HG03139 (cell line): ENCODE data around the gene LUZP2.

Experiments used
- ATAC-seq: cut with Tn5 transposase; IDR thresholded peaks from one replicate; pipeline ENCODE4 v1.9.1; 2021; ENCODE audit not compliant: unreplicated experiment

LUZP2 gene

GRCh38 chr11:24496736-24497725 is at the start of gene LUZP2:
LUZP2 (plus strand) TSS chr11:24497053.
- no peak for ATAC-seq

- no peak for ATAC-seq
Measured at GRCh38 chr11:24453129-24453718, 43.6 kb upstream of the LUZP2 start.

- no peak for ATAC-seq
Measured at GRCh38 chr11:24457985-24458384, 38.9 kb upstream of the LUZP2 start.

GRCh38 chr11:24470431-24470830 is 26.4 kb upstream of the LUZP2 start:
- ATAC-seq: no peak

- ATAC-seq: no peak
Measured at GRCh38 chr11:24471084-24471483, 25.8 kb upstream of the LUZP2 start.

GRCh38 chr11:24478718-24479117 is 18.1 kb upstream of the LUZP2 start:
- no peak for ATAC-seq

- ATAC-seq: no peak
Measured at GRCh38 chr11:24489477-24489876, 7.4 kb upstream of the LUZP2 start.

- no peak for ATAC-seq
Measured at GRCh38 chr11:24496386-24496735, 492 bp upstream of the LUZP2 start.

GRCh38 chr11:24497831-24498230 is 978 bp downstream of the LUZP2 start:
- no peak for ATAC-seq

- no peak for ATAC-seq
Measured at GRCh38 chr11:24502425-24502824, 5.6 kb downstream of the LUZP2 start.

GRCh38 chr11:24509114-24509513 is 12.3 kb downstream of the LUZP2 start:
- no peak for ATAC-seq

- ATAC-seq: no peak
Measured at GRCh38 chr11:24511511-24511910, 14.7 kb downstream of the LUZP2 start.

- ATAC-seq: no peak
Measured at GRCh38 chr11:24513479-24514218, 16.8 kb downstream of the LUZP2 start.

- peak; percentile 96 for ATAC-seq
Measured at GRCh38 chr11:24514219-24514594, 17.4 kb downstream of the LUZP2 start.

- ATAC-seq: no peak
Measured at GRCh38 chr11:24515632-24516031, 18.8 kb downstream of the LUZP2 start.

GRCh38 chr11:24516638-24517037 is 19.8 kb downstream of the LUZP2 start:
- ATAC-seq: no peak

GRCh38 chr11:24521601-24522000 is 24.7 kb downstream of the LUZP2 start:
- ATAC-seq: no peak

- ATAC-seq: no peak
Measured at GRCh38 chr11:24524156-24524555, 27.3 kb downstream of the LUZP2 start.

- ATAC-seq: no peak
Measured at GRCh38 chr11:24531528-24531927, 34.7 kb downstream of the LUZP2 start.

GRCh38 chr11:24543771-24544170 is 46.9 kb downstream of the LUZP2 start:
- ATAC-seq: no peak

- peak; percentile 56 for ATAC-seq
Measured at GRCh38 chr11:24556693-24557092, 59.8 kb downstream of the LUZP2 start.

- ATAC-seq: no peak
Measured at GRCh38 chr11:24559315-24559714, 62.5 kb downstream of the LUZP2 start.
